B cell (primary cell): Measurements from ENCODE around the gene NOS1. TPM values are rescaled to one million over a fixed set of nuclear protein-coding genes. Genes with fewer than 3 reads are reported as not detected.
"Not testable (repeated sequence)": the region's sequence is repeated elsewhere in the genome, so short reads cannot be mapped to it uniquely, and the experiment has no call there.

Experiments
- ATAC-seq: fragments of 200-7000 bp; cut with Tn5 transposase; one replicate; pipeline ENCODE4 v1.10.0; 2021; ENCODE audit warnings: low read depth, mild to moderate bottlenecking, moderate number of reproducible peaks, moderate library complexity
- CTCF ChIA-PET: fragments of 350-600 bp; sonication (Branson Sonifier 250); formaldehyde crosslinking; loops from one replicate; lab custom pipeline; 2021; ENCODE audit warnings: antibody characterized with exemption, inconsistent platforms; lab: Charles Lee
- POLR2A ChIA-PET: fragments of 350-600 bp; sonication (Branson Sonifier 250); formaldehyde crosslinking; loops from one replicate; lab custom pipeline; 2021; ENCODE audit warnings: antibody characterized with exemption; lab: Charles Lee
- DNase-seq: peaks from one replicate; pipeline ENCODE4 v3.0.0; 2013
- H2AFZ ChIP-seq: 2 replicates; pipeline ENCODE4 v1.6.1; 2012; ENCODE audit warnings: mild to moderate bottlenecking, low read depth, low read length; ENCODE audit not compliant: insufficient read depth, poor library complexity, severe bottlenecking
- H3K27ac ChIP-seq, 2 donors: 1 replicate in 1 of 2; 2 replicates in 1 of 2; pipeline ENCODE4 v1.5.1; 2012 to 2013; ENCODE audit warnings: low read length in 2 of 2, mild to moderate bottlenecking in 2 of 2, moderate library complexity in 1 of 2
- H3K27me3 ChIP-seq, 4 experiments: fragments of 200-600 bp in 1 of 4; sonication (generic) in 1 of 4; replicated peaks in 1 of 4; 1 replicate in 2 of 4; 2 replicates in 2 of 4; pipeline versions ENCODE4 v1.6.1 to v1.7.0; 2013 to 2016; ENCODE audit warnings: low read length in 3 of 4, mild to moderate bottlenecking in 2 of 4, mixed read lengths in 1 of 4, moderate library complexity in 1 of 4; ENCODE audit not compliant: insufficient read depth in 4 of 4, control insufficient read depth in 3 of 4; ENCODE audit errors: control extremely low read depth in 1 of 4
- H3K36me3 ChIP-seq, 2 experiments: replicated peaks in 1 of 2; 1 replicate in 1 of 2; 2 replicates in 1 of 2; pipeline versions ENCODE4 v1.6.1 to v1.7.1; 2013; ENCODE audit warnings: low read length in 1 of 2; ENCODE audit not compliant: insufficient read depth in 2 of 2, control insufficient read depth in 1 of 2; ENCODE audit errors: control extremely low read depth in 1 of 2, extremely low read depth in 1 of 2
- H3K4me1 ChIP-seq, 2 donors: fragments of 200-600 bp in 1 of 2; sonication (generic) in 1 of 2; 1 replicate in 1 of 2; 2 replicates in 1 of 2; pipeline versions ENCODE4 v1.5.1 to v1.6.1; 2013 to 2017; ENCODE audit warnings: low read length in 2 of 2; ENCODE audit not compliant: control insufficient read depth in 2 of 2, insufficient read depth in 2 of 2
- H3K4me2 ChIP-seq: replicated peaks from 2 replicates; pipeline ENCODE3; 2012; ENCODE audit warnings: mild to moderate bottlenecking, low read depth, low read length; ENCODE audit not compliant: poor library complexity, severe bottlenecking
- H3K4me3 ChIP-seq, 5 experiments: fragments of 200-600 bp in 1 of 5; sonication (generic) in 1 of 5; 1 replicate in 3 of 5; 2 replicates in 2 of 5; pipeline versions ENCODE4 v1.5.1 to v1.7.0; 2011 to 2016; ENCODE audit warnings: low read length in 4 of 5, mild to moderate bottlenecking in 4 of 5, low read depth in 2 of 5, control low read depth in 1 of 5, moderate library complexity in 1 of 5; ENCODE audit not compliant: insufficient read depth in 1 of 5; ENCODE audit errors: control extremely low read depth in 1 of 5, extremely low read depth in 1 of 5
- H3K79me2 ChIP-seq: fragments of 200-600 bp; sonication (generic); one replicate; pipeline ENCODE4 v1.6.0; 2016; ENCODE audit warnings: low read length; ENCODE audit not compliant: control insufficient read depth, insufficient read depth
- H3K9ac ChIP-seq: fragments of 200-600 bp; sonication (generic); 2 replicates; pipeline ENCODE4 v1.6.1; 2017; ENCODE audit warnings: mild to moderate bottlenecking, low read length, moderate library complexity
- H3K9me3 ChIP-seq, 3 donors: one replicate each; pipeline versions ENCODE4 v1.6.1 to v1.7.1; 2013; ENCODE audit warnings: low read length in 2 of 3; ENCODE audit not compliant: control insufficient read depth in 2 of 3, insufficient read depth in 1 of 3; ENCODE audit errors: control extremely low read depth in 1 of 3
- H4K20me1 ChIP-seq: 2 replicates; pipeline ENCODE4 v1.6.0; 2012; ENCODE audit warnings: mild to moderate bottlenecking, low read length; ENCODE audit not compliant: insufficient read depth, control insufficient read depth, poor library complexity, severe bottlenecking
- H3K27ac Mint-ChIP-seq: one replicate; pipeline ENCODE4 v1.8.0; 2021; ENCODE audit warnings: mixed read lengths
- H3K27me3 Mint-ChIP-seq: one replicate; pipeline ENCODE4 v1.8.0; 2021; ENCODE audit warnings: mixed read lengths
- H3K4me1 Mint-ChIP-seq: one replicate; pipeline ENCODE4 v1.8.0; 2021; ENCODE audit warnings: mixed read lengths
- H3K4me3 Mint-ChIP-seq: one replicate; pipeline ENCODE4 v1.8.0; 2021; ENCODE audit warnings: mixed read lengths
- H3K9me3 Mint-ChIP-seq: one replicate; pipeline ENCODE4 v1.8.0; 2022; ENCODE audit warnings: mixed read lengths; ENCODE audit not compliant: insufficient read depth
- EZH2 ChIP-seq: IDR thresholded peaks from 2 replicates; pipeline ENCODE4 v1.6.1; 2012; ENCODE audit warnings: borderline replicate concordance, low read depth, mild to moderate bottlenecking, moderate library complexity, low read length; ENCODE audit not compliant: insufficient read depth, poor library complexity, severe bottlenecking
- WGBS: methylation state at CpG from one replicate; pipeline ENCODE4 v1.1.5; 2013; ENCODE audit warnings: missing lambda C conversion rate; ENCODE audit not compliant: insufficient coverage; 5-methylcytosine and 5-hydroxymethylcytosine counted together
- intact Hi-C: fragments of 100-400 bp; cut with micrococcal nuclease; formaldehyde crosslinking; loops from one replicate; pipeline ENCODE4 v1.10.0; 2022
- polyA plus RNA-seq: library from polyadenylated mRNA; depleted of rRNA; stranded (reverse); fragments of >200 nt; gene quantifications from 2 replicates; pipeline ENCODE4 v1.2.3, GENCODE V29; 2012
- total RNA-seq, 2 donors: library from RNA; stranded (reverse); fragments of 120-200 nt in 1 of 2; gene quantifications; 1 replicate in 1 of 2; 2 replicates in 1 of 2; pipeline versions ENCODE4 v1.2.3 to v1.2.4, GENCODE V29; 2013 to 2022
- TF ChIP-seq, protein P1 (sequence below): fragments of 200-600 bp; IDR thresholded peaks from one replicate; pipeline ENCODE4 v1.8.0; 2022; ENCODE audit warnings: antibody characterized with exemption, mild to moderate bottlenecking

The NOS1 gene
- total and polyA plus RNA-seq, 2 donors (not counting 1 experiment from before 2014, with no cell fraction given), result not detected

DNA sequence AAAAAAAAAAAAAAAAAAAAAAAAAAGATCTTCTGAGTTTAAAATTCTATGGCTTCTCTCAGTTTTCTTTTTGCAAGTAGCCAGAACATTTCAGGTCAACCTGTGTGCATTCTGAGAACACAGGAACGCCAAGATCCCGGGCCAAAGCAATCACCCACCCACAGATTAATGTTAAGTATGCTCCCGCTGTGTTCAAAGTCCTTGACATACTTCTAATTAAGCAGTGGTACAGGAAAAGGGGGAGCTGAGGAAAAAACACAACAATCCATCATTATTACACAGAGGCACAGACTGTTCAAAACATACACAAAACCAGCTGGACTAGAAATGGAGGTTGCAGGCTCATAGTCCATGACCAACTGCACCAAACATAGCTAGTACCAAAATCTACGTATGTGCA, 174.0 kb downstream of the NOS1 start:
- H3K4me2 ChIP-seq, result no peak overlapping the region
- H3K27ac ChIP-seq, result no peak overlapping the region
- H3K27me3 Mint-ChIP-seq, result no peaks in the 10 kb centered on the region
- DNase-seq (no peak), ATAC-seq (no peak)
- H3K4me3 ChIP-seq, result no peak overlapping the region
- H3K9ac ChIP-seq, result no peak overlapping the region
- intact Hi-C loops, result no loop called here
- H4K20me1 ChIP-seq, result peaks cover 16% of the 10 kb centered on the region
- H3K4me1 ChIP-seq, result peaks cover 13 to 18% of the 10 kb centered on the region in 2 donors
- POLR2A ChIA-PET, result no interaction called here
- peaks cover 0 to 36% of the 10 kb centered on the region in 2 experiments for H3K36me3 ChIP-seq
- peaks cover 27% of the 10 kb centered on the region for H3K4me1 Mint-ChIP-seq
- H3K27me3 ChIP-seq, result peaks cover 0 to 5% (median 3%) of the 10 kb centered on the region in 4 experiments
- TF ChIP-seq, protein P1, sequence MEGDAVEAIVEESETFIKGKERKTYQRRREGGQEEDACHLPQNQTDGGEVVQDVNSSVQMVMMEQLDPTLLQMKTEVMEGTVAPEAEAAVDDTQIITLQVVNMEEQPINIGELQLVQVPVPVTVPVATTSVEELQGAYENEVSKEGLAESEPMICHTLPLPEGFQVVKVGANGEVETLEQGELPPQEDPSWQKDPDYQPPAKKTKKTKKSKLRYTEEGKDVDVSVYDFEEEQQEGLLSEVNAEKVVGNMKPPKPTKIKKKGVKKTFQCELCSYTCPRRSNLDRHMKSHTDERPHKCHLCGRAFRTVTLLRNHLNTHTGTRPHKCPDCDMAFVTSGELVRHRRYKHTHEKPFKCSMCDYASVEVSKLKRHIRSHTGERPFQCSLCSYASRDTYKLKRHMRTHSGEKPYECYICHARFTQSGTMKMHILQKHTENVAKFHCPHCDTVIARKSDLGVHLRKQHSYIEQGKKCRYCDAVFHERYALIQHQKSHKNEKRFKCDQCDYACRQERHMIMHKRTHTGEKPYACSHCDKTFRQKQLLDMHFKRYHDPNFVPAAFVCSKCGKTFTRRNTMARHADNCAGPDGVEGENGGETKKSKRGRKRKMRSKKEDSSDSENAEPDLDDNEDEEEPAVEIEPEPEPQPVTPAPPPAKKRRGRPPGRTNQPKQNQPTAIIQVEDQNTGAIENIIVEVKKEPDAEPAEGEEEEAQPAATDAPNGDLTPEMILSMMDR, result no peak
- TF ChIP-seq EZH2, result no peak
- H3K4me3 Mint-ChIP-seq, result no peak overlapping the region
- WGBS, result no CpG with 5 or more reads among the region's 4 CpGs
- H2AFZ ChIP-seq, result no peak overlapping the region
- H3K79me2 ChIP-seq, result peaks cover 52% of the 10 kb centered on the region
- CTCF ChIA-PET, result interaction anchor here (1.4 kb wide), 1 partner anchor 12 kb away, joined by 3 read pairs; no protein-coding TSS in a partner anchor
- no peaks in the 10 kb centered on the region for H3K9me3 Mint-ChIP-seq
- H3K27ac Mint-ChIP-seq, result no peak overlapping the region
- H3K9me3 ChIP-seq, result no peaks in the 10 kb centered on the region

DNA sequence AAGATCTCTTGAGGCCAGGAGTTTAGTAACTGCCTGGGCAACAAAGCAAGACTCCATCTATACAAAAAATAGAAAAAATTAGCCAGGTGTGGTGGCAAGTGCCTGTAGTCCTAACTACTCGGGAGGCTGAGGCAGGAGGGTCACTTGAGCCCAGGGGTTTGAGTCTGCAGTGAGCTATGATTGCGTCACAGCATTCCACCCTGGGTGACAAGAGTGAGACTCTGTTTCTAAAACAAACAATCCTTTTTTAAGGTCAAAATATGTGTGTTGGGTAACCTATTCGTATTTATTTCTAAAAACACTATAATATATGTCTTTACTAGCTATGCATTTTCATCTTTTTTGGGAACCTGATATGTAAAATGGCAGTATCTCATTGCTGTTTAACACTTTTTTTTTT, 178.6 kb downstream of the NOS1 start:
- intact Hi-C loops, result no loop called here
- ChIA-PET CTCF (no interaction called here), POLR2A (no interaction called here)
- H3K79me2 ChIP-seq, result peaks cover 26% of the 10 kb centered on the region
- H3K4me2 ChIP-seq, result no peak overlapping the region
- WGBS, result no CpG with 5 or more reads among the region's 3 CpGs
- no peaks in the 10 kb centered on the region for H3K4me1 ChIP-seq
- ATAC-seq (no peak), DNase-seq (no peak)
- no peaks in the 10 kb centered on the region for H3K27me3 ChIP-seq
- H3K9ac ChIP-seq, result no peak overlapping the region
- no peak overlapping the region for H3K4me3 ChIP-seq
- Mint-ChIP-seq H3K4me3 (no peak overlapping the region), H3K4me1 (peaks cover 4% of the 10 kb centered on the region), H3K27ac (no peak overlapping the region), H3K27me3 (no peaks in the 10 kb centered on the region), H3K9me3 (no peaks in the 10 kb centered on the region)
- H3K36me3 ChIP-seq, result peaks cover 0 to 74% of the 10 kb centered on the region in 2 experiments
- H3K9me3 ChIP-seq, result peaks cover 1 to 7% (median 3%) of the 10 kb centered on the region in 3 donors
- peaks cover 15% of the 10 kb centered on the region for H4K20me1 ChIP-seq
- no peak overlapping the region for H3K27ac ChIP-seq
- no peak for TF ChIP-seq EZH2
- TF ChIP-seq, protein P1, result no peak
- H2AFZ ChIP-seq, result no peak overlapping the region

DNA sequence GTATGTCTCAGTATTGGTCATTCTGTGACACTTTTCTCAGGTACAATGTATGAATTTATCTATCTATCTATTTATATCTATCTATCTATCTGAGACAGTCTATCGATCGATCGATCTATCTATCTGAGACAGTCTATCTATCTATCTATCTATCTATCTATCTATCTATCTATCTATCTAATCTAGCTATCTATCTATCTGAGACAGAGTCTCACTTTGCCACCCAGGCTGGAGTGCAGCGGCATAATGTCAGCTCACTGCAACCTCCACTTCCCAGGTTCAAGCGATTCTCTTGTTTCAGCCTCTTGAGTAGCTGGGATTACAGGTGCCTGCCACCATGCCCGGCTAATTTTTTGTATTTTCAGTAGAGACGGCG, 180.0 kb downstream of the NOS1 start:
- H3K9me3 Mint-ChIP-seq, H3K4me3 Mint-ChIP-seq, H3K9me3 ChIP-seq, H3K9ac ChIP-seq, POLR2A ChIA-PET, ATAC-seq, H3K27ac ChIP-seq, H3K4me1 Mint-ChIP-seq, intact Hi-C loops, H2AFZ ChIP-seq, CTCF ChIA-PET, DNase-seq, H3K27me3 ChIP-seq, H3K4me1 ChIP-seq, H3K4me2 ChIP-seq, H3K27me3 Mint-ChIP-seq, H3K4me3 ChIP-seq, H3K27ac Mint-ChIP-seq: not testable (repeated sequence)
- WGBS, result 91% methylated on average over 5 of the region's 8 CpGs
- peaks cover 0 to 81% of the 10 kb centered on the region in 2 experiments for H3K36me3 ChIP-seq
- H3K79me2 ChIP-seq, result peaks cover 22% of the 10 kb centered on the region
- peaks cover 15% of the 10 kb centered on the region for H4K20me1 ChIP-seq
